ENCODE data around the gene C11orf52. TPM values are rescaled to one million over a fixed set of nuclear protein-coding genes. Genes with fewer than 3 reads are reported as not detected.

C11orf52 gene
- polyA plus RNA-seq, 2 of the 4 experiments (the other 2 are of a cell fraction), result 0.08 to 0.13 TPM

DNA sequence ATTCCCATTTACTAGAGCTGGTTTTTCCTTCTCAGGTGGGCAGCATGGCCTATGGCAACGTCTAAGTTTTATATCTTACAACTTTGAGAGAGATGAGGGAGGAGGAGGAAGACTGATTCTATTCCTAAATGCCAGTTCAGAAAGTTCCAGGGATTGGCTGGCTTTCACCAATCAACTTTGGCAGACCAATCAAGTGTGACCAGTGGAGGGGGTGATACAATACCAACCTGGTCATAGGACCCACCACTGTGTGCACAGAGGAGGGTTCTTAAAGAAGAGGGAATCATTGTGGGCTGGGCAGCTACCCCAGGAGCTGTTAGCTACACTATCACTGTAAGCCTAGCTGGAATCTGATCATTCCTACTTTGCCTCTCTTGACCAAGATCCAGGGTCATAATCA lies 26.5 kb downstream of the C11orf52 start (continued):
- no peak for TF ChIP-seq POLR2A (IDR thresholded peaks at IDR 0.05; ENCODE audit: low read length)
- TF ChIP-seq, protein P1, sequence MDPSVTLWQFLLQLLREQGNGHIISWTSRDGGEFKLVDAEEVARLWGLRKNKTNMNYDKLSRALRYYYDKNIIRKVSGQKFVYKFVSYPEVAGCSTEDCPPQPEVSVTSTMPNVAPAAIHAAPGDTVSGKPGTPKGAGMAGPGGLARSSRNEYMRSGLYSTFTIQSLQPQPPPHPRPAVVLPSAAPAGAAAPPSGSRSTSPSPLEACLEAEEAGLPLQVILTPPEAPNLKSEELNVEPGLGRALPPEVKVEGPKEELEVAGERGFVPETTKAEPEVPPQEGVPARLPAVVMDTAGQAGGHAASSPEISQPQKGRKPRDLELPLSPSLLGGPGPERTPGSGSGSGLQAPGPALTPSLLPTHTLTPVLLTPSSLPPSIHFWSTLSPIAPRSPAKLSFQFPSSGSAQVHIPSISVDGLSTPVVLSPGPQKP (IDR thresholded peaks at IDR 0.05; ENCODE audit: low read depth, low read length), result no peak

DNA sequence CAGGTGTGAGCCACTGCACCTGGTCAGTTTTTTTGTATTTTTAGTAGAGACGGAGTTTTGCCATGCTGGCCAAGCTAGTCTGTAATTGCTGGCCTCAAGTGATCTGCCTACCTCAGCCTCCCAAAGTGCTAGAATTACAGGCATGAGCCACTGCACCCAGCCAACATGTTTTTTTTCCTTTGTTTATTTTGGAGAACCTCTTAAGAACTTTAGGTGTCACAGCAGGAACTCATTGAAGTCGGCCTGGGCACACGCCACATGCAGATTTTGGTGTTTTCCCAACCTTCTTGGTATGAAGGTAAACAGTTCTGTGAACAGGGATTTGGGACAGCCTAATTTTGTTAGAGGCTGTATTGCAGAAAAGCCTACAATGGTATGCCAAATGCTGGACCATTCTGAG lies 27.8 kb downstream of the C11orf52 start:
- H3K4me1 ChIP-seq, result peaks cover 44% of the 10 kb centered on the region
- FAIRE-seq, result no peak
- POLR2A ChIA-PET, result no interaction called here
- H3K9me3 ChIP-seq, result no peaks in the 10 kb centered on the region
- CTCF ChIA-PET, result interaction anchor here (1.0 to 1.1 kb wide), 2 partner anchors 15 to 36 kb away, joined by 3 read pairs; no protein-coding TSS in a partner anchor
- H3K27ac ChIP-seq, result peak overlapping the region; percentile 11 to 85; a peak in 4 of 6 replicates
- H3K4me2 ChIP-seq, result no peak overlapping the region
- TF ChIP-seq HDAC2 (IDR thresholded peaks at IDR 0.05) (no peak), ESRRA (IDR thresholded peaks at IDR 0.05; ENCODE audit: borderline replicate concordance, low read length) (no peak), CHD2 (IDR thresholded peaks at IDR 0.05; ENCODE audit: low read length, partially characterized antibody) (no peak), CBX8 (IDR thresholded peaks at IDR 0.05) (no peak), ZSCAN20 (CRISPR knock-in tag; IDR thresholded peaks at IDR 0.05) (no peak), KDM5A (IDR thresholded peaks at IDR 0.05) (no peak), MAFK (IDR thresholded peaks at IDR 0.05; ENCODE audit: partially characterized antibody) (no peak), TFCP2L1 (CRISPR knock-in tag; IDR thresholded peaks at IDR 0.05) (no peak), HEYL (CRISPR knock-in tag; IDR thresholded peaks at IDR 0.05) (no peak), ZC3H11A (IDR thresholded peaks at IDR 0.05) (no peak)
- TF ChIP-seq, protein P2, sequence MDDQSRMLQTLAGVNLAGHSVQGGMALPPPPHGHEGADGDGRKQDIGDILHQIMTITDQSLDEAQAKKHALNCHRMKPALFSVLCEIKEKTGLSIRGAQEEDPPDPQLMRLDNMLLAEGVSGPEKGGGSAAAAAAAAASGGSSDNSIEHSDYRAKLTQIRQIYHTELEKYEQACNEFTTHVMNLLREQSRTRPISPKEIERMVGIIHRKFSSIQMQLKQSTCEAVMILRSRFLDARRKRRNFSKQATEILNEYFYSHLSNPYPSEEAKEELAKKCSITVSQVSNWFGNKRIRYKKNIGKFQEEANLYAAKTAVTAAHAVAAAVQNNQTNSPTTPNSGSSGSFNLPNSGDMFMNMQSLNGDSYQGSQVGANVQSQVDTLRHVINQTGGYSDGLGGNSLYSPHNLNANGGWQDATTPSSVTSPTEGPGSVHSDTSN (IDR thresholded peaks at IDR 0.05), result no peak
- no peak overlapping the region for H3K4me3 ChIP-seq
- 83% methylated on average over 3 of the region's 3 CpGs for whole genome bisulfite sequencing (ENCODE audit: missing lambda C conversion rate)
- DNase-seq (ENCODE audit: low read depth in 1 of 2, low spot score in 1 of 2), result no peak
- ATAC-seq, result no peak

DNA sequence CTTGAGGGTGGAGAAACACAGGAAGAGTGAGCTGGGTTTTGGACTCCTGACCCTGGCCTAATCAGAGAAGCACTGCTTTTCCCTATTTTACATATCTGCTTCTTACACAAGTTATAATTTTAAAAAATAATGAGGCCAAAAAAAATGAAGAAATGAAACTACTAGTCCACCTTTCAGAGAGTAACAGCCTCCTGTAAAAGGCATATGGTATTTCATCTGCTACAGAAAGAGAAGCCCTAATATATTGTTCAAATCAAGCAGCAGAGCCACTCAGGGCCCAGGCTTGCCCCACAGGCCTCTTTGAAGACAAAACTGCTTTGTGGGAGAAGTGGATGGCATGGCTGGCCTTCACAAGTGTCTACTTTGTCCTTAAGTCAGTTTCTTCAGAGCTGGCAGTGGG lies 28.4 kb downstream of the C11orf52 start:
- no peaks in the 10 kb centered on the region for H3K9me3 ChIP-seq
- H3K4me3 ChIP-seq, result no peak overlapping the region
- no peak for FAIRE-seq
- ChIA-PET CTCF (interaction anchor here (0.8 to 1.1 kb wide), 3 partner anchors 10 to 35 kb away, joined by 3 read pairs; no protein-coding TSS in a partner anchor), POLR2A (no interaction called here)
- no peak overlapping the region for H3K4me2 ChIP-seq
- peak overlapping the region; percentile 8 to 85; a peak in 1 of 6 replicates for H3K27ac ChIP-seq
- H3K4me1 ChIP-seq, result peaks cover 37% of the 10 kb centered on the region
- TF ChIP-seq CEBPB (IDR thresholded peaks at IDR 0.05) (no peak), NFE2L2 (conservative IDR thresholded peaks at IDR 0.05; ENCODE audit: low read length) (no peak), HOXA7 (CRISPR knock-in tag; IDR thresholded peaks at IDR 0.05) (no peak), RAD21 (conservative IDR thresholded peaks at IDR 0.05 in 1 of 2, IDR thresholded peaks at IDR 0.05 in 1 of 2) (no peak), EHMT2 (IDR thresholded peaks at IDR 0.05; ENCODE audit: low read depth) (no peak)
- no peak for ATAC-seq
- no peak for DNase-seq (ENCODE audit: low read depth in 1 of 2, low spot score in 1 of 2)

DNA sequence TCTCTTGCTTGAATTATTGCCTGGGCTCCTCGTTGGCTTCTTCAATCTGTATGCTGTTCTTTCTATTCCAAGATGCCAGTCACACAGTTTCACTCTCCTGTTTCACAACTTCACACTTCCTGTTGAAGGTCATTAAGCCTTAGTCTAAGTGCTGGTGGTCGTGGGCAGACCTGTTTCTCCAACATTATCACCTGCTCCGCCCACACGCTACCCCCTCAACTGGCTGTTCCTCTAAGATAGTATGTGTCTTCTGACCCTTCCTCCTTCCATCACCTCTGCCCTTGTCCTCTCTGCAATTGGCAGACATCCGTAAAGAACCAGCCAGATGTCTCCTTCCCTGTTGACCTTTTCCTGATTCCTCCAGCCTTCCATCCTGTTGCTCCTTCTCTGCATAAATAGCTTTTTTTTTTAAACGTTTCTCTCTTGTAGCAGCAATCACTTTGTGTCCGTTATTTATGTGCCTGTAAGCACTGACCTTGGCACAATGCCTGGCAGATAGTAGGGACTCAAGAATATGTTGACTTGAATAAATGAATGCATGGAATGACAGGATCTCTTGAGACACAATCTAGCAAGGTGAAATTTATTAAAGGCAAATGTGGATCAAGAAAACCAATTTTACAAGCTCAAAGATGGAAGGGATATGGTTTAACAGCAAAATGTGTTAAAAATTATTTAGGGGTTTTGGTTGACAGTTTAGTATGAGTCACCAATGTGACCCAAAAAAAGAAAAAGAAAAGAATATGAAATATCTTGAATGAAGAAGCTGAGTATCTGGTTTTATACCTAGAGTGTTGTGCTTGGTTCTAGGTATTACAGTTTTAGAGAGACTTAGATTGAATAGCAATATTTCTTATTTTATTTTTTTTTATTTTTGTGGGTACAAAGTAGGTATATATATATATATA lies 31.1 kb downstream of the C11orf52 start:
- no peak for FAIRE-seq
- no peaks in the 10 kb centered on the region for H3K9me3 ChIP-seq
- POLR2A ChIA-PET, result no interaction called here
- 70% methylated on average over 7 of the region's 7 CpGs for WGBS (ENCODE audit: missing lambda C conversion rate)
- peaks cover 11% of the 10 kb centered on the region for H3K4me1 ChIP-seq
- ATAC-seq, result no peak
- H3K4me2 ChIP-seq, result no peak overlapping the region
- no peak overlapping the region for H3K4me3 ChIP-seq
- no peak for DNase-seq (ENCODE audit: low read depth in 1 of 2, low spot score in 1 of 2)
- no peak overlapping the region for H3K27ac ChIP-seq
- TF ChIP-seq PHF8 (IDR thresholded peaks at IDR 0.05; ENCODE audit: borderline replicate concordance, low read depth) (no peak), TFCP2L1 (CRISPR knock-in tag; IDR thresholded peaks at IDR 0.05) (no peak), NFE2L2 (conservative IDR thresholded peaks at IDR 0.05; ENCODE audit: low read length) (no peak), SMC3 (IDR thresholded peaks at IDR 0.05) (no peak), SREBF2 (IDR thresholded peaks at IDR 0.05) (no peak), NR3C1 (IDR thresholded peaks at IDR 0.05) (no peak), MAFK (IDR thresholded peaks at IDR 0.05; ENCODE audit: partially characterized antibody) (no peak), ZSCAN20 (CRISPR knock-in tag; IDR thresholded peaks at IDR 0.05) (no peak), ZC3H11A (IDR thresholded peaks at IDR 0.05) (no peak), HOXB13 (CRISPR knock-in tag; IDR thresholded peaks at IDR 0.05; ENCODE audit: low read depth) (no peak)
- TF ChIP-seq, protein P3, sequence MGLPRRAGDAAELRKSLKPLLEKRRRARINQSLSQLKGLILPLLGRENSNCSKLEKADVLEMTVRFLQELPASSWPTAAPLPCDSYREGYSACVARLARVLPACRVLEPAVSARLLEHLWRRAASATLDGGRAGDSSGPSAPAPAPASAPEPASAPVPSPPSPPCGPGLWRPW (IDR thresholded peaks at IDR 0.05), result no peak
- TF ChIP-seq, protein P4, sequence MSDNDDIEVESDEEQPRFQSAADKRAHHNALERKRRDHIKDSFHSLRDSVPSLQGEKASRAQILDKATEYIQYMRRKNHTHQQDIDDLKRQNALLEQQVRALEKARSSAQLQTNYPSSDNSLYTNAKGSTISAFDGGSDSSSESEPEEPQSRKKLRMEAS (IDR thresholded peaks at IDR 0.05), result no peak
- CTCF ChIA-PET, result interaction anchor here (1.0 to 1.7 kb wide), 4 partner anchors 11 to 32 kb away, joined by 3 to 6 read pairs (median 4); no protein-coding TSS in a partner anchor
